Left kidney (tissue), 8 donors: ENCODE data around the gene MTNR1B. TPM values are rescaled to one million over a fixed set of nuclear protein-coding genes. Genes with fewer than 3 reads are reported as not detected.

Experiments
- DNase-seq: peaks from one replicate; pipeline ENCODE4 v3.0.0-alpha.2; 2013
- long read RNA-seq, 8 donors: transcript quantifications; one replicate each; lab custom pipeline, GENCODE V29; 2026
- polyA plus RNA-seq: library from polyadenylated mRNA; unstranded; fragments of 120-200 nt; gene quantifications from one replicate; pipeline ENCODE4 v1.2.1, GENCODE V29; 2013; ENCODE audit not compliant: insufficient read length

The MTNR1B gene
- polyA plus RNA-seq, result not detected
- long read RNA-seq, donor 1, result 0 reads
- long read RNA-seq, donor 2, result 0 reads
- long read RNA-seq, donor 3, result 0 reads
- long read RNA-seq, donor 4, result 0 reads
- long read RNA-seq, donor 5, result 0 reads
- long read RNA-seq, donor 6, result 0 reads
- long read RNA-seq, donor 7, result 0 reads
- long read RNA-seq, donor 8, result 0 reads

DNA sequence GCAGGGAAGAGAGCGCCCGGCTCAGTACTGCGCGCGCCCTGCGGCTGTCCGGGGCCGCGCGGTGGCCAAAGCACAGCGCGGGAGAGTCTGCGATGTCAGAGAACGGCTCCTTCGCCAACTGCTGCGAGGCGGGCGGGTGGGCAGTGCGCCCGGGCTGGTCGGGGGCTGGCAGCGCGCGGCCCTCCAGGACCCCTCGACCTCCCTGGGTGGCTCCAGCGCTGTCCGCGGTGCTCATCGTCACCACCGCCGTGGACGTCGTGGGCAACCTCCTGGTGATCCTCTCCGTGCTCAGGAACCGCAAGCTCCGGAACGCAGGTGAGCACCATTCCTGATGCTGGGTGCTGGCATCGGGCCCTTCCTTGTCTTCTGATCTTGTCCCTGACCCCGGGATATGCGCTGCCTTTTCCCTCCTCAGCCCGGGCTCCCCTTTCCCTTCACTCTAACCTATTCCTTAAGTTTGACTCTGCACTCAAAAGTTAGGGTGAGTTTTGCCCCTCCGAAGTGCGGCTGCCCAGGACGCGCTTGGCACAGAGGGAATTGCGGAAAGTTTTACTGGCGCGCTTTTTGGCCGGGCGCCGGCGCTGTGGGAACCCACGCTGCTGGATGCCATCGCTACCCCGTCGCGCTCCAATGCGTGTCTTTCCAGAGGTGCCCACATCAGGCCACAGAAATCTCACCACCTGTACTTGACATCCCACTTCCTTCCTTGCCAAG, at the start of gene MTNR1B:
TSS of gene MTNR1B (plus strand) at position 18 of the 714 bp plus-strand sequence. CDS start at position 93, 75 bp downstream.
- DNase-seq, result peak; percentile 17

DNA sequence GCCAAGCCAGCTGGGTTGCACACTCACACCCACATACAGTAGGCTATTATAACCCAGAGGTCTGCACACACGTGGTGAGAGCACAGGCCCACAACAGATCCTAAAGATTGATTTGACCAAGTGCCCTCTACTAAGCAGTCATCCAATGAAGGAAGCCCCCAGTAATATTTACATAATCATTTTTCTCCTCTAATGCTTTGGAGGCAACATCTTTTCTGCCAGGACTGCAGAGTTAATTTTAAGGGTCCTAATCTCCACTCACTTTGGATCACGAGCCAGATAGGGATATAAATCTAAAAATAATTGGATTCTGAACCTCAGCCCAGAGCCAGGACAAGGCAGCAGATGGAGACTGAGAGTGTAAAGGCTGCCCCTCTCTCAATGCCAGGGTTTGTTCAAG, 49.1 kb upstream of the MTNR1B start:
- DNase-seq, result no peak

DNA sequence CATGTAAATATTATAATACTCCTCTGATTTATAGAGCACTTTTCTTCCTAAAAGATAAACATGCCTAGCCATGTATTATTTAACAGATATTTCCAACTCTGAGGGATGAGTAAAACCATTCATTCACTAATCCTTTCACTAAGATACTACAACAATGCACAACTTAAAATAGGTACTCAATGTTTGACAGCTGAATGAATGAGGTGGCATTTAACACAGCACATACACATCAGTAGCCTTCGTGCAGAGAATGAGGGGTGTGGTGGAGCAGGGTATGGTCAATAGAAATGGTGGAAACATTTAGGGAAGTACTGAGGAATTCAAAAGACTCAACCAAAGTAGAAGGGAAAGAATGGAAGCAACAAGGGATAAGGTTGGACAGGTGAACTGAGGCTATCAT, 46.7 kb upstream of the MTNR1B start:
- DNase-seq, result no peak

DNA sequence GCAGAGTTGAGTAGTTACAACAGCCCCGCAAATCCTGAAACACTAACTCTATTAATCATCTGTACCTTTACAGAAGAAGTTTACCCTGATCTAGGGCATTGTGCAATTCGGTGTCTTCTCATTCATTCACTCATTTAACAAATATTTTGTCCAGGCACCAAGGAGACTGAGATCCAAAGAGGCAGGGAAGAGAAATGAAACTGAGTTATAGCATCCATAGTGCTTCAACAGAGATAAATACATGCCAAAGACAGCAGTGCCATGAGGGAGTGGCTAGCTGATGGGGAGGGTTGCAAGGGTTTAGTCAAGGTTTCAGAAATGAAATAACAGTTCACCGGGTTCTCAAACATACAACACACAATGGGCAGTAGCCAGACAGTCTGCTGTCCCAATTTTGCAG, 40.2 kb upstream of the MTNR1B start:
- DNase-seq, result no peak

DNA sequence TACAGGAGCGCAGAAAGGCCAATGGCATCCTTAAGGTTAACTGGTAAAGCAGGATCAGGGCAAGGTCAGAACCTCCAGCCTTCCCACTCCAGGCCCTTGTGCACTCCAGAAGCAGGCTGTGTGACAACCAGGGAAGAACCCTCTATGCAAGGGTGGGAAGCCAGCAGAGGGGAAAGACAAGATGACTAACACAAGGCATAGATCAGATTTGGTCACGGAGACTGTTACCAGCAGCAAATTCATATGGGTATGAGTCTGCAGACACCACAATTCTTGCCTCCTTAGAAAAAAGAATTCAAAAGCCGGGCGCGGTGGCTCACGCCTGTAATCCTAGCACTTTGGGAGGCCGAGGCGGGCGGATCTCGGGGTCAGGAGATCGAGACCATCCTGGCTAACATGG, 39.8 kb upstream of the MTNR1B start:
- no peak for DNase-seq

DNA sequence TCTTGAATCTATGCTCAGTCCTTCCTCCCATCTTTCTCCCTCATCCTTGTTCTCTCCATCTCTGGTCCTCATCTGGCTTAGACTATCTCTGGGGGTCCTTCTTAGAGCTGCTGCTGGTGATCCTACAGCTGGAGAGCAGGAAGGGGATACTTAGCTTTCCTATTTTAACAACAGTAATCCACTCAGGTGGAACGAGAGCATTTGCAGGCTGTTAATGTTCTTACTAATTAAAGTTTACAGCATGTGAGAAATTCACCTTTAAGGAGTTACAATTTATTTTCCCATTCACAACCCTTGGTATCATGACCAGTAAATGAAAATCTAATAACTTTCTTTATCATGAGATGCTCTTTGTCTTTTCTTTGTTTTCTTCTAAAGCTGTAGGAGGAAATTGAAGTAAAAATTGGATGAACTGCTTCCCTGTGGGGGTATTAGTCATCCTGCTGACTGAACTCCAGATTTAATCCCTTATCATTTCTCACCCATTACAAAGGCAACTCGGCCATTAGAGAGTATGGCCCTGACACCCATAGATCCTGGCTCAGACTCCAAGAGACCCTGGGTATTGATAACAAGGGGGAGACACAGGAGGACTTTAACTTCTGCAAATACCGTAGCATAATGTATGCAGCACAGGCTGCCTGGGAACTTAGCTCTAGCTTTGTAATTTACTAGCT, 37.6 kb upstream of the MTNR1B start:
- DNase-seq, result peak; percentile 3

DNA sequence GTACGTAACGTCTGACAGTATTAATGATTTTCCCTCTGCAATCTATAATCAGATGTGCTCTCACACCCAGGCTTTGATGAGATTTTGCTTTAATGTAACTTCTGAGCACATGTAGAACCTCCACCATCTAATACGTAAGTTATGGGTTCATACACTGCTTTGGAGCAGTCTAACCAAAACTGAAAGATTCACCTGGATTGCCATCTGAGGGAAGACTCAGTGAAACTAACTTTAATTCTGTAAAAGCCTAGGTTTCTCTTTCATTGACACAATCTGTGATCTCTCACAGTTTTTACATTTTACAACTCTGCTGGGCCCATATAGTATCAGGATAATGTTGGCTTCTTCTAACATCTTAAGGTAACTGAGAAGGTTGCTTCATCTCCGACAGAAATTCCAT, 30.1 kb upstream of the MTNR1B start:
- no peak for DNase-seq

DNA sequence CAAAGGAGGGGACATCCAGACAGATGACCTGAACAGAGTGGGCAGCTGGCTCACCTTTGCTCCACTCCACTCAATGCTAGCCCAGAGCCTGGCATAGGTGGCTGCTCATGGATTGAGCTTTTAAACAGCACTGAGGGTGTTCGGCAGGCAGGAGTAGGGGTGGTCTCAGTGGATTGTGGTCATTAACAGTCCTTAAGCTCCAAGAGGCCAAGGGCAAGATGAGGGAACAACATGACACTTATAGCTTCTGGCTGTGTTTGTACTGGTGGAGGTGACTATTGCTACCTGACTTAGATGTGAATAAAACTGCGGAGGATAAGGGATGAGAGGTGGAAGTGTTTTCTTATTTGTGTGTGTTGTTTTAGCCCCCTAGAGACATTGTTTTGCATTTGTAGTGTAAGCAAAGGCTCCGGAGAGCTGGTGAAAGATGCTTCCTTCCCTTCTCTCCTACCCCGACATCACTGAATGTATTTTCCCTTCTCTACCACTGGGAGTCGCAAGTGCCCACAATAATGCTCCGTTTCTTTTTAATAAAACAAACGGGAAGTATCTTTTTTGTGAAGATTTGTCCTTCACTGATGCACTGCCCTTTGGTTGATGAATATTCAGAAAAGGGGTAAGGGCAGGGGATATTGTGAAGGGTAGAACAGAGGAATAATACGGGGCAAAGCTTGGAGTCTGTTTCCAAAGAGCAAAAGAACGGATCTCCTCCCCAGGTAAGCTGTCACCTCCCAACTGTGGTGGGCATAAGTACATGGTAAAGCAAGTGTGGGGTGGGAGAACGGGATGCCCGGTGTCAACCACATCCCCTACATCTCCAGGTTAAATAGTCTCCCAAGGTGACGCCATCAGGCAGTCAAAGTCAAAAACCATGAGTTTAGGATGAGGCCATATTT, 27.5 kb upstream of the MTNR1B start:
- DNase-seq, result peak; percentile 27

DNA sequence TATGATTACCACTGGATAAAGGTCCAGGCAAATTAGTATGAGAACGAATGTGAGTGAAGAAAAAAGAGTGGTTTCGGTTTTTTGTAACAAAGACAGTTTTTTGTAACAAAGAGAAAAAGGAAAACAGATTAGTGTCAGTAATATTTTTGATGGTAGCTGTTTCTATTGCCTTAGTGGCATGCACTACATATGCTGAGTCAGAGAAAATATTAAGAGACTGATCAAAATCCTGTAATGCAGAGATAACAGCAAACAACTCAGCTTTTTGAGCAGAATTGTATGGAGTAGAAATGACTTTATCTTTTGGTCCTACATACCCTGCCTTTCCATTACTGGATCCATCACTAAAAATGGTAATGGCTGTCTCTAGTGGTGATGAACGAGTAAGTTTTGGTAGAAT, 22.7 kb upstream of the MTNR1B start:
- DNase-seq, result no peak

DNA sequence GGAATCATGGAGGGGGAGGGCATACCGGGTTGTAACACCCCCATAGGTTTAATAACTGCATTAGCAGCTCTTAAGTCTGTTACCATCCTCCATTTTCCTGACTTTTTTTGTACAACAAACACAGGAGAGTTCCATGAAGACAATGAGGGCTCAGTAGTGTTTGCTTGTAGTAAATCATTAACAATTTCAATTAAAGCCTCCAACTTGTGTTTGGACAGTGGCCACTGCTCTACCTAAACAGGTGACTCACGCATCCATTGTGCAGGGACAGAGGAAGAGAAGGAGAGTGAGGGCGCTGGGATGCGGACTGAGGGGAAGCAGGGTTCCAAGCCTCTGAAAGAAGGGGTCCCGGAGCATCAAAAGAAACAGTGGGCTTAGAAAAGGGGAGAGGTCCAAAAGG, 21.3 kb upstream of the MTNR1B start:
- DNase-seq, result no peak

DNA sequence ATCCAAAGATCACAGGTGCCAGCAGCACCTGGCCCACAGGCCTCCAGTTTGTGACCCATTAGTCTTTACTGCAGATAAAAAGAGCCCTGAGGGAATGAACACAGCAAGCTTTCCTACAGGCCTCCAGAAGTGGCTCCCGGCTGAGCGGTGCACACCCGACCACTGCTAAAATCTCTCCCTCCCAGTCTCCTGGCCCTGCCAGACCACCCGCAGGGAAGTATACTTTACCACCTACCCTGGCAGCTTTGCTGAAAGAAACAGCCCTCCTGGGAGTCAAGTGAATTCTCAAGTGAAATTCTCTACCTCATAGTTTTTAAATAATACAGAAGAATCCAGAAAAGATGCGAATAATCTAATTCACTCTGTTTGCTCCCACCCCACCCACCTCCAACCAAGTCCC, 15.4 kb upstream of the MTNR1B start:
- DNase-seq, result no peak

DNA sequence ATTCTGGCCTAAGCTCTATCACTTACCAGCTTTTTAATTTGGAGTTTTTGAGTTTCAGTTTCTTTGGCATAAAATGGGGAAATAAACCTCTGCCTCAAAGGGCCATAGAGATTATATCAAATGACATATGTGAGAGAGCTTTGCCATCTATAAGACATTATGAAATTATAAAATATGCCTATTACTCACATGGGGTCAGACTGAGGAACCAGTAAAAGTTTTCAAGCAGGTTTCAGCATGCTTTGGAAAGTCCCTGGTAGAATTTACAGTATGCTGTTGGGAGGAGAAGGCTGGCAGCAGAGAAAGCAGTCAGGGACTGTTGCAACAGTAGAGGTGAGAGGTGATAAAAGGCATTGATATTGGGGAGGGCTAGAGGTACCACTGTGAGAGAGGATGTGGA, 13.6 kb upstream of the MTNR1B start:
- no peak for DNase-seq

DNA sequence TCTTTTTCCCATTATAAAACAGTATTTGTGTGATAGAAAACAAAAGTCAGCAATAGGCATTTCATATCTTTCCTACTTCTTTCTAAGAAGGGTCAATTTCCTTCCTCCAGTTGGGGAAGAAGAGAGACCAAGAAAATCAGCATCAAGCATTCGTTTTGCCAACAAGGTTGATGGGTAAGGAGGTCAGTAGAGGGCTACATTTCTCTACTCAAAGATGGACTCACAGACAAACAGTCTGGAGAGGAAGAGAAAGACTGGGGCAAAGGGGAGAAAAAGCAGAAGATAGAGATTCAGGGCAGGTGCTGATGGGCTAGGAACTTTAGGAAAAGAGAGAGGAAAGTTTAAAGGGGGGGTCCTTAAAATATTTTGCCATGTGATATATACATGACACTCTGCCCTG, 8.6 kb upstream of the MTNR1B start:
- DNase-seq, result no peak

DNA sequence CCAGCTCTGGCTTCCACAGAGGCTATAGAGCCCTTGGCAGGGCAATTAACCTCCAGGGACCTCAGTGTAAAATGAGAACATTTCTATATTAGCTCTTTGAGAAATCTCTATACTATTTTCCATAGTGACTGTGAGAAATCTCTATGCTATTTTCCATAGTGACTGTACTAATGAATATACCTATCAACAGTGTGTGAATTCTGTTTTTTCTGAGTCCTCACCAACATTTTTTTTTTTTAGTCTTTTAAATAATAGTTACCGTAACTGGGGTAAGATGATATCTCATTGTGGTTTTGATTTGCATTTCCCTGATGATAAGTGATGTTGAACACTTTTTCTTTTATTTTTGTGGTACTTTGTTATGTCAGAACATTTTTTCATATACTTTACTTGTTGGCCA, 7.0 kb upstream of the MTNR1B start:
- DNase-seq, result no peak

DNA sequence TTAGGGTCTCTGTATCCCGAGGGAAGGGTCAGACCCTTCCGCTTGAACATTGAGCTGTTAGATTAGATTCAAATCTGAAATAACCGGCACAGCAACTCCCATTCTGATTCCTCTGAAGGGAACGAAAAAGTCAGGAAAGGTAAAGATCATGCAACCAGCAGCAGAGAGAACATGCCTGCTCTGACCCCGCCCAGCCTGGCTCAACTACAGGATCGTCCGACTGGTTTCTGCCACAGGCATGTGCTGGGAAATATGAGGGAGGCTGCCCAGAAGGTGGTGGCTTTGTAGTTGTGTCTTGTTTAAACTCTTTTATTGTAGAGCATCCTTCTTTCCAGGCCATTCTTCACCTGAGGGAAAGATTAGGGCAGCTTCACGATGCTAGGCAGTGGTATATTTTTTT, 5.0 kb upstream of the MTNR1B start:
- DNase-seq, result no peak

DNA sequence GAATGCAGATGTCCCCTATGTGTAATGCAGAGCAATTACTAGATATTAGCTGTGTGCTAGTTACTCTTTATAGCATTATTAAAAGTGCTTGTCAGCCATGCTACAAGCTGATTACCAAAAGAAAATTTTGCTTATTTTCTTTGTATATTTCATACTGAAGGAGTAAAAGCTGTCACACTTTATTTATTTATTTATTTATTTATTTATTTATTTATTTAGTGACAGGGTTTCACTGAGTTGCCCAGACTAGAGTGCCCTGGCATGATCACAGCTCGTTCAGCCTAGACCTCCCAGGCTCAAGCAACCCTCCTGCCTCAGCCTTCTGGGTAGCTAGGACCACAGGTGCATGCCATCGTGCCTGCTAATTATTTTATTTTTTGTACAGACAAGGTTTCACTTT, 4.3 kb upstream of the MTNR1B start:
- no peak for DNase-seq

DNA sequence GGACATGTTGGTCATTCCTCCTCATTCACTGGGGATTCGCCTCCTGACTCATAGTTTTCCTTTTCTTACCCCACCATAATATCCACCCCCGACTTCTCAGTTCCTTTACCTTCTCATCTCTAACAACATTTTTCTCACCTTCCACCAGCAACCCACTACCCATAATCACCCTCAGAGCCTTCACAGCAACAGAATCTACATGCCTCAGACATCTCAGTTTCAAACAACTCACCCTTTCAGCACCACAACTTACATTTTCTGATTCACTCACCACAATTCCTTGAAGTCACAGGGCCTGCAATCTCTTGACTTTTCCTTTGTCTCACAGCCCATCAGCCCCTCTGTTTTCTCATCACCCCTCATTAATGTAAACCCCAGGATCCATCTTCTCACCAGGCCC, 2.3 kb upstream of the MTNR1B start:
- DNase-seq, result no peak

DNA sequence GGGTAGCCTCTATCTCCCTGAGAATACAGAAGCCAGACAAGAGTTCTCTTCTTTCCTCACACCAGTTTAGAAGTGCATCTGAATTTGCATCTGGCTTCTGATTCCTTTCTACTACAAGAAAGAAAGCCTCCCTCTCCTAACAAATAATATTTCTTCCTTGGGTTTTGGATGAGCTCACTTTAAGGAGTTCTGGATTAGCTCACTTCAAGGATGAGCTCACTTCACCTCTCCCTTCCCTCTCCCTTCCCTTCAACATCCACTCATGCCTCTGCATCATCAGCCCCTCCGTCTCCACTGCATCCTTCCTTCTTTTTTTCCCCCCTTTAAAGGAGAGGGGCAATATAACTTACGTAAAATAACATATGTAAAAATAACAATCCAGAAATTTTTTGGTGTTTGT, 1.6 kb upstream of the MTNR1B start:
- no peak for DNase-seq

DNA sequence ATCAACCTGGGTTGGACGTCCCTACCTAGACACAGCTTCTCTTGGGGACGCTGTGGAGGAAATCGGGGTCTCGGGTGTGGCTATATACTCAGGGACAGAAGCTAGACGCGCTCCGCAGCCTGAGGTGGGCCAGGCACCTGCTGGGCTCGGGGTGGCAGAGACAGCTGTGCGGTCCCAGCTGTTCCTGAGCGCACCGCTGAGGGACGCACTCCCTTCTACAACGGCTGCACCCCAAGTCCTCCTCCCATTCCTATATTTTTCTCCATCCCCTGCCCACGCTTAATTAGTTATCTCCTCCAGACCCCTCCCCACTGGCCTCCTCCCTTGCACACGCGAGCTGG, 188 bp upstream of the MTNR1B start:
- no peak for DNase-seq

DNA sequence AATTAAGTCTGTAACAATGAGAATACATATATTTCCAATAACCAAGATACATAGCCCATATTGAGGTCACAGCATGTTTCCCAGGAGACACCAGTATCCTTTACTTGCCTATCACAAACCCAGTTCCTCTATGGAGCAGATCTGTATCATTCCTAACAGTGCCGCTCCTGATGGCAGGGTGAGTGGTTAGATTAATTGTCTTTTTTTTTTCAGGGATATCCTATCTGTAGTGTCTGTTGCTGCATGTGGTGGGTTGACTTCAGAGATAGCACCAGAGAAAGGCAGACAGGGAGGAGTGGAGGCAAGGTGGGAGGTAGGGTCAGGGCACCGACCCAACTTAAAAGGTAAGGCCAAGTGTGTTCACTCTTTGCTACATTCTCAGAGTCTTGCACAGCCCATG, 2.8 kb downstream of the MTNR1B start:
- DNase-seq, result no peak

DNA sequence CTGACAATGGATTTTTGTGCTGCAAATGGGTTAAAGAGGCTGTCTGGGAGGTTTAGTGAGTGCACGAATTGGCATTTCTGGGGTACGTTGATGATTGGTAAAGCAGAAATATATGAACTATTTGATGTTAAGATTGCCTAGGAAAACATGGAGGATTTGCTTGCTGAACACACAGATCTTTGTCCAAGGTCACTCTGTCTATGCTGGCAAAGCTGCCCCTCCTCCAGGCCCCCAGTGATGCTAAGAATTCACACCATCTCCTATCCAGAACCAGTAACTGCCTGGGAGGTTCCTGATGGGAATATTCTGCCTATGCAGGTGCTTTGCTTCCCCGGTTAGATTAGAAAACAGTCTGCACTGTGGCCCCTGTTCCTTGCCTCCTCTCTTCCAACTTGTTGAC, 5.8 kb downstream of the MTNR1B start:
- no peak for DNase-seq

DNA sequence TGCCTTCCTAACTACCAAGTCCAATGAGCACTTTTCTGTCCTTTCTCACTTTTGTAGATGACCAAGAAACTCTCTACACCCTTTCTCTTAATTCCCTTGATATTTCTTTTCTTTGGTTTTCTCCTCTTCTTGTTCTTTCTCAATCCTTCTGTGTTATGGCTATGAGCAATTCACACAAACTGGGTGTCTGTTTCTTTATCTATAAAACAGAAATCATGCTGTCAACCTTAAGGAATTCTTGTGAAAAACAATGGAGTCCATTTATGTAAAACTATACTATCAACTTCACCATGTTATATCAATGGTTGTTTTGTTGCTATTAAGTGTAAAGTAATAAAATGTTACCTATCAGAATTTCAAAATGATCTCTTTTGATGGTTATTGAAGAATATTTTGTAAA, 7.2 kb downstream of the MTNR1B start:
- DNase-seq, result no peak

DNA sequence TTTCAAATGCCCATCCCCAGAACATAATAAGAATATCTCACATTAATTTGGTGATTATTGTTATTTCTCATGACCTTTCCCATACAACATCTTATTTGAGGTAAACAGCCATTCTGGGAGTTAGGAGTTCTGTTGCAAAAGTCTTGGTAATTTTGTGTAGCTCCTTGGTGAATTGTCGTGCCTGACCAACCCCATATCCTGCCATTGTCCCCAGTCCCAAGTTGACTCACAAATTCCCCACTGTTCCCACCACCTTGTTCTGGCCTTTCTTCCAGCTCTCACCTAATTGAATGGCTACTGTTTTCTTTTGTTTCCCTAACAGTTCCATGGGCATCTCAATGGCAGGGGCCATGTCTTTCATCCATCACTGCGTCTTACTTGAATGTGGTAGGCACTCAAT, 8.0 kb downstream of the MTNR1B start:
- no peak for DNase-seq
